Astrocyte (in vitro differentiated cells and primary cell): Measurements from ENCODE around the gene FAM234A. TPM values are rescaled to one million over a fixed set of nuclear protein-coding genes. Genes with fewer than 3 reads are reported as not detected.

Source experiments
- DNase-seq: peaks from one replicate; pipeline ENCODE4 v3.0.0-alpha.2; 2010; ENCODE audit warnings: low read depth
- FAIRE-seq: peaks from 2 replicates; lab custom pipeline; 2011; peaks lifted over from hg19 to GRCh38; lab: Jason Lieb, UNC
- H2AFZ ChIP-seq: 2 replicates; pipeline ENCODE4 v1.6.0; 2012; ENCODE audit warnings: low read depth, low read length, inconsistent platforms
- H3K27ac ChIP-seq: 2 replicates; pipeline ENCODE4 v1.5.1; 2011; ENCODE audit warnings: low read depth, low read length, inconsistent platforms
- H3K27me3 ChIP-seq: 2 replicates; pipeline ENCODE4 v1.6.0; 2011; ENCODE audit warnings: low read length, inconsistent platforms; ENCODE audit not compliant: insufficient read depth
- H3K36me3 ChIP-seq: 2 replicates; pipeline ENCODE4 v1.5.1; 2011; ENCODE audit warnings: low read length, inconsistent platforms; ENCODE audit not compliant: insufficient read depth
- H3K4me1 ChIP-seq: 2 replicates; pipeline ENCODE4 v1.5.1; 2011; ENCODE audit warnings: low read length, inconsistent platforms; ENCODE audit not compliant: insufficient read depth
- H3K4me2 ChIP-seq: 2 replicates; pipeline ENCODE4 v1.6.0; 2012; ENCODE audit warnings: low read length, inconsistent platforms
- H3K4me3 ChIP-seq: 2 replicates; pipeline ENCODE4 v1.5.1; 2011; ENCODE audit warnings: low read depth, mild to moderate bottlenecking, low read length, inconsistent platforms; ENCODE audit not compliant: insufficient read depth
- H3K79me2 ChIP-seq: 2 replicates; pipeline ENCODE4 v1.6.0; 2012; ENCODE audit warnings: mild to moderate bottlenecking, low read length, inconsistent platforms; ENCODE audit not compliant: insufficient read depth
- H3K9ac ChIP-seq: 2 replicates; pipeline ENCODE4 v1.6.0; 2012; ENCODE audit warnings: mild to moderate bottlenecking, low read length, inconsistent platforms
- H3K9me3 ChIP-seq: 2 replicates; pipeline ENCODE4 v1.5.1; 2012; ENCODE audit warnings: low read depth, mild to moderate bottlenecking, low read length, inconsistent platforms; ENCODE audit not compliant: insufficient read depth
- H4K20me1 ChIP-seq: 2 replicates; pipeline ENCODE4 v1.6.0; 2012; ENCODE audit warnings: low read length, inconsistent platforms; ENCODE audit not compliant: insufficient read depth
- H3K27ac Mint-ChIP-seq: one replicate; pipeline ENCODE4 v1.8.0; 2021; ENCODE audit warnings: mild to moderate bottlenecking, mixed read lengths; ENCODE audit not compliant: unreplicated experiment
- H3K27me3 Mint-ChIP-seq: one replicate; pipeline ENCODE4 v1.8.0; 2021; ENCODE audit warnings: low read depth, mixed read lengths; ENCODE audit not compliant: unreplicated experiment
- H3K36me3 Mint-ChIP-seq: one replicate; pipeline ENCODE4 v1.8.0; 2021; ENCODE audit warnings: low read depth, mixed read lengths; ENCODE audit not compliant: unreplicated experiment
- H3K4me1 Mint-ChIP-seq: one replicate; pipeline ENCODE4 v1.8.0; 2021; ENCODE audit warnings: low read depth, mixed read lengths; ENCODE audit not compliant: unreplicated experiment
- H3K4me3 Mint-ChIP-seq: one replicate; pipeline ENCODE4 v1.8.0; 2021; ENCODE audit warnings: mild to moderate bottlenecking, moderate library complexity, mixed read lengths; ENCODE audit not compliant: unreplicated experiment
- H3K9me3 Mint-ChIP-seq: one replicate; pipeline ENCODE4 v1.8.0; 2021; ENCODE audit warnings: mild to moderate bottlenecking, mixed read lengths; ENCODE audit not compliant: unreplicated experiment
- CTCF ChIP-seq: IDR thresholded peaks from 2 replicates; pipeline ENCODE4 v1.5.1; 2011; ENCODE audit warnings: low read depth, mild to moderate bottlenecking, inconsistent platforms, low read length, moderate library complexity; ENCODE audit not compliant: insufficient read depth
- EZH2 ChIP-seq: IDR thresholded peaks from 2 replicates; pipeline ENCODE4 v1.6.1; 2012; ENCODE audit warnings: mild to moderate bottlenecking, low read length, inconsistent platforms; ENCODE audit not compliant: insufficient read depth
- total RNA-seq: library from RNA; stranded (reverse); gene quantifications from 2 replicates; pipeline ENCODE4 v1.2.1, GENCODE V29; 2021

FAM234A gene
- total RNA-seq, 1 donor from 2014 or later, result 70.8 TPM

- Histone ChIP-seq H3K4me2 (no peak overlapping the region), H2AFZ (no peak overlapping the region), H3K36me3 (no peaks in the 10 kb centered on the region), H3K27ac (no peak overlapping the region), H3K9ac (no peak overlapping the region), H4K20me1 (no peaks in the 10 kb centered on the region), H3K4me3 (no peak overlapping the region), H3K79me2 (no peaks in the 10 kb centered on the region), H3K4me1 (no peaks in the 10 kb centered on the region), H3K27me3 (no peaks in the 10 kb centered on the region), H3K9me3 (no peaks in the 10 kb centered on the region)
- no peaks in the 10 kb centered on the region for H3K27me3 Mint-ChIP-seq
- DNase-seq, result no peak
- no peak overlapping the region for H3K27ac Mint-ChIP-seq
- FAIRE-seq, result no peak
- no peaks in the 10 kb centered on the region for H3K9me3 Mint-ChIP-seq
- H3K36me3 Mint-ChIP-seq, result peaks cover 4% of the 10 kb centered on the region
- H3K4me1 Mint-ChIP-seq, result no peaks in the 10 kb centered on the region
- no peak overlapping the region for H3K4me3 Mint-ChIP-seq
- TF ChIP-seq CTCF (no peak), EZH2 (no peak)
Observed at GRCh38 chr16:293043-293775, 58.6 kb downstream of the FAM234A start.

GRCh38 chr16:296276-296675 is 61.7 kb downstream of the FAM234A start:
- no peak overlapping the region for H3K9ac ChIP-seq
- no peaks in the 10 kb centered on the region for H3K9me3 Mint-ChIP-seq
- no peaks in the 10 kb centered on the region for H3K36me3 ChIP-seq
- no peak overlapping the region for H3K4me3 Mint-ChIP-seq
- peaks cover 4% of the 10 kb centered on the region for H3K36me3 Mint-ChIP-seq
- no peaks in the 10 kb centered on the region for H3K27me3 ChIP-seq
- H3K27ac ChIP-seq, result no peak overlapping the region
- no peak for FAIRE-seq
- H3K4me1 ChIP-seq, result no peaks in the 10 kb centered on the region
- no peak for DNase-seq
- H2AFZ ChIP-seq, result no peak overlapping the region
- TF ChIP-seq EZH2 (no peak), CTCF (no peak)
- no peaks in the 10 kb centered on the region for H3K27me3 Mint-ChIP-seq
- H3K4me1 Mint-ChIP-seq, result no peaks in the 10 kb centered on the region
- no peak overlapping the region for H3K4me3 ChIP-seq
- no peaks in the 10 kb centered on the region for H4K20me1 ChIP-seq
- H3K27ac Mint-ChIP-seq, result no peak overlapping the region
- no peak overlapping the region for H3K4me2 ChIP-seq
- no peaks in the 10 kb centered on the region for H3K79me2 ChIP-seq
- no peaks in the 10 kb centered on the region for H3K9me3 ChIP-seq

- H3K27ac ChIP-seq, result no peak overlapping the region
- no peak overlapping the region for H3K4me2 ChIP-seq
- no peaks in the 10 kb centered on the region for H4K20me1 ChIP-seq
- H3K36me3 ChIP-seq, result no peaks in the 10 kb centered on the region
- Mint-ChIP-seq H3K27me3 (no peaks in the 10 kb centered on the region), H3K27ac (no peak overlapping the region), H3K9me3 (no peaks in the 10 kb centered on the region), H3K4me1 (no peaks in the 10 kb centered on the region), H3K36me3 (peaks cover 2% of the 10 kb centered on the region), H3K4me3 (no peak overlapping the region)
- no peak overlapping the region for H3K4me3 ChIP-seq
- H3K4me1 ChIP-seq, result no peaks in the 10 kb centered on the region
- DNase-seq, result no peak
- no peaks in the 10 kb centered on the region for H3K9me3 ChIP-seq
- no peak overlapping the region for H2AFZ ChIP-seq
- no peak for TF ChIP-seq EZH2
- TF ChIP-seq CTCF, result no peak
- H3K27me3 ChIP-seq, result no peaks in the 10 kb centered on the region
- FAIRE-seq, result no peak
- H3K79me2 ChIP-seq, result no peaks in the 10 kb centered on the region
- H3K9ac ChIP-seq, result no peak overlapping the region
Observed at GRCh38 chr16:296806-297510, 62.3 kb downstream of the FAM234A start.
